Neural progenitor cell (in vitro differentiated cells): ENCODE measurements around the gene ATG5. TPM values are rescaled to one million over a fixed set of nuclear protein-coding genes. Genes with fewer than 3 reads are reported as not detected.

Source experiments
- DNase-seq: peaks from one replicate; pipeline ENCODE4 v3.0.0-alpha.2; 2016; ENCODE audit warnings: low spot score
- H2AFZ ChIP-seq: fragments of 200-600 bp; sonication (generic); replicated peaks from 2 replicates; pipeline ENCODE4 v1.6.1; 2016; ENCODE audit warnings: antibody characterized with exemption
- H3F3A ChIP-seq: fragments of 200-600 bp; sonication (generic); 2 replicates; pipeline ENCODE4 v1.6.1; 2016; ENCODE audit warnings: antibody characterized with exemption, low read depth
- H3K27ac ChIP-seq: fragments of 200-600 bp; sonication (generic); 2 replicates; pipeline ENCODE4 v1.5.1; 2016; ENCODE audit warnings: mild to moderate bottlenecking
- H3K27me3 ChIP-seq: fragments of 200-600 bp; sonication (generic); 2 replicates; pipeline ENCODE4 v1.6.1; 2016; ENCODE audit warnings: mild to moderate bottlenecking, moderate library complexity
- H3K36me3 ChIP-seq: fragments of 200-600 bp; sonication (generic); 2 replicates; pipeline ENCODE4 v1.5.1; 2016
- H3K4me1 ChIP-seq: fragments of 200-600 bp; sonication (generic); 2 replicates; pipeline ENCODE4 v1.6.1; 2016; ENCODE audit warnings: mixed run types
- H3K4me2 ChIP-seq: fragments of 200-600 bp; sonication (generic); 2 replicates; pipeline ENCODE4 v1.6.1; 2016
- H3K4me3 ChIP-seq: fragments of 200-600 bp; sonication (generic); 2 replicates; pipeline ENCODE4 v1.5.1; 2016
- H3K79me2 ChIP-seq: fragments of 200-600 bp; sonication (generic); 2 replicates; pipeline ENCODE4 v1.6.1; 2016; ENCODE audit warnings: low read depth
- H3K9ac ChIP-seq: fragments of 200-600 bp; sonication (generic); 2 replicates; pipeline ENCODE4 v1.6.1; 2016
- H3K9me3 ChIP-seq: fragments of 200-600 bp; sonication (generic); 2 replicates; pipeline ENCODE4 v1.5.1; 2016; ENCODE audit warnings: low read depth
- H4K20me1 ChIP-seq: fragments of 200-600 bp; sonication (generic); 2 replicates; pipeline ENCODE4 v1.6.1; 2016; ENCODE audit warnings: low read depth
- H3K27ac Mint-ChIP-seq: 3 replicates; pipeline ENCODE4 v1.8.0; 2021; ENCODE audit warnings: mixed read lengths
- H3K27me3 Mint-ChIP-seq: 2 replicates; pipeline ENCODE4 v1.8.0; 2022; ENCODE audit warnings: low read depth, mild to moderate bottlenecking, inconsistent platforms, moderate library complexity, mixed read lengths; ENCODE audit not compliant: insufficient read depth
- H3K36me3 Mint-ChIP-seq: 3 replicates; pipeline ENCODE4 v1.8.0; 2021; ENCODE audit warnings: mixed read lengths
- H3K4me1 Mint-ChIP-seq: 3 replicates; pipeline ENCODE4 v1.8.0; 2021; ENCODE audit warnings: mixed read lengths
- H3K4me3 Mint-ChIP-seq: 3 replicates; pipeline ENCODE4 v1.8.0; 2021; ENCODE audit warnings: mild to moderate bottlenecking, moderate library complexity, mixed read lengths
- H3K9me3 Mint-ChIP-seq: 3 replicates; pipeline ENCODE4 v1.8.0; 2020; ENCODE audit warnings: mixed read lengths
- EZH2 ChIP-seq: fragments of 200-600 bp; sonication (generic); IDR thresholded peaks from 2 replicates; pipeline ENCODE4 v1.6.1; 2017; ENCODE audit warnings: antibody characterized with exemption, mild to moderate bottlenecking, moderate library complexity
- EZH2phosphoT487 ChIP-seq: fragments of 200-600 bp; sonication (generic); IDR thresholded peaks from 2 replicates; pipeline ENCODE4 v1.6.1; 2017; ENCODE audit warnings: antibody characterized with exemption
- total RNA-seq: library from RNA; depleted of rRNA; stranded (reverse); fragments of >200 nt; gene quantifications from 2 replicates; pipeline ENCODE4 v1.2.3, GENCODE V29; 2015; ENCODE audit warnings: low replicate concordance
- TF ChIP-seq, protein P1 (sequence below): fragments of 200-600 bp; sonication (generic); IDR thresholded peaks from 2 replicates; pipeline ENCODE4 v1.5.1; 2017; ENCODE audit warnings: antibody characterized with exemption, mild to moderate bottlenecking

ATG5 gene
- total RNA-seq, 1 donor from 2014 or later, result 45.0 TPM

DNA sequence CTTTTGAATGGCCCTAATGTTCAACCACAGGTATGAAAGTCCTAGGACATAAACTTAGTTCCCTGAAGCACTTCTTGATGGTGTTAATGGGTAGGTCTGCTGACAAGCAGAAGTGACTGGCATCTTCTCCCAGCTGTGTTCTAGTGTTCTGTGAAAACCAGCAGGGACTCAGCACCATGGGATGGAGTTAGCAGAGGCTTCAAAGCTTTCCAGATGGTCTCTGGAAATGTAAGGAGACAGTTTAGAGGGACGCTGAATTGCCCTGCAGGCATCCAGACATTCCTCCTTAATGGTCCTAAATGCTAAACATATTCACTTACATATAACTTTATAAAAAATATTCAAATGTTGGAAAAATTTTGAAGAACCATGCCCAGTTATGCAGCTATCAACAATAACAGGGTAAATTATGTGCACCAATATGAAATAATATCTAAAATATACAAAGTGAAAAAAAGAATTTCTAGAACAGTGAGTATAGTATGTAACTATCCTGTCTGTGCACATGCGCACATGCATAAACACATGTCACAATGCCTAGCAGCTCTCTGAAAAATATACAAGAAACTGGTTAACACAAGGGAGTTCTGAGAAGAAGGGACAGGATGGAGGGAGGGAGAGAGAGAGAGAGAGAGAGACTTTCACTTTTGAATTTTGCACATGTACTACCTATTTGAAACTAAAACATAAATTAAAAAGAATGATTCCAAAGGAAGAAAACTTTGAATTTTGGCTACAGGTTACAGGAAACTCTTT is 152.3 kb downstream of the ATG5 start:
- H3K4me2 ChIP-seq, result no peak overlapping the region

DNA sequence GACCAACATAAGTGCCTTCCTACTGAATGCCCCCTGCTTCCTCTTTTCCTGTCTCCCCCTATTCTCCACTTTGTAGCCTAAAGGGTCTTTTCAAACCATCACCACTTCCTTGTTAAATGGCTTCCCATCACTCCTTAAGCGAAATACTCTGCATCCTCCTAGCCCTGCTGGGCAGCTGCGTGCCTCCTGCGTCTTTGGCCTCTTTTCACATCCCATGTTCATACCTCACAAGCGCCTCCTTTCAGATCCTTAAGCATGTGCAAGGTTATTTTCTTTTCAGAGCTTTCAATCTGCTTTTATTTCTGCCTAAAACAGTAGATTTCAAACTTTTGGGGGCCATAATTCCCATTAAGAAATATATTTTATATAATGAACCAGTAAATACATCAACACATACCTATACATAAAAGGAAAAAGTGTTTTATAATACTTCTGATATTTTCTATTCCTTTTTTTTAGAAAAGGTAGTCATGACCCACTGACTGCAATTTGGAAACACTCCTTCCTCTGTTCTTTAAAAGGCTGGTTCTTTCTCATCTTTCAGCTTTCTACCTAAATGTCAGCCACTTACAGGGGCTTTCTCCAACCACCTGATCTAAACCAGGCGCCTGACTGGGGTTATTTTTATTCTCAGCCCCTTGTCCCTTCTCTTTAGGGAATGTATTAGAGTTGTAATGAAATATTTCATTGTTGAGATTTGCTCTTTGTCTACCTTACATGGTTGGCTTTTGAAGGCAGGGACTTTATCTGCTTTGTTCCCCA is 155.3 kb downstream of the ATG5 start:
- H3K27ac ChIP-seq, result no peak overlapping the region
- TF ChIP-seq, protein P1, sequence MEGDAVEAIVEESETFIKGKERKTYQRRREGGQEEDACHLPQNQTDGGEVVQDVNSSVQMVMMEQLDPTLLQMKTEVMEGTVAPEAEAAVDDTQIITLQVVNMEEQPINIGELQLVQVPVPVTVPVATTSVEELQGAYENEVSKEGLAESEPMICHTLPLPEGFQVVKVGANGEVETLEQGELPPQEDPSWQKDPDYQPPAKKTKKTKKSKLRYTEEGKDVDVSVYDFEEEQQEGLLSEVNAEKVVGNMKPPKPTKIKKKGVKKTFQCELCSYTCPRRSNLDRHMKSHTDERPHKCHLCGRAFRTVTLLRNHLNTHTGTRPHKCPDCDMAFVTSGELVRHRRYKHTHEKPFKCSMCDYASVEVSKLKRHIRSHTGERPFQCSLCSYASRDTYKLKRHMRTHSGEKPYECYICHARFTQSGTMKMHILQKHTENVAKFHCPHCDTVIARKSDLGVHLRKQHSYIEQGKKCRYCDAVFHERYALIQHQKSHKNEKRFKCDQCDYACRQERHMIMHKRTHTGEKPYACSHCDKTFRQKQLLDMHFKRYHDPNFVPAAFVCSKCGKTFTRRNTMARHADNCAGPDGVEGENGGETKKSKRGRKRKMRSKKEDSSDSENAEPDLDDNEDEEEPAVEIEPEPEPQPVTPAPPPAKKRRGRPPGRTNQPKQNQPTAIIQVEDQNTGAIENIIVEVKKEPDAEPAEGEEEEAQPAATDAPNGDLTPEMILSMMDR, result no peak
- TF ChIP-seq EZH2phosphoT487, result no peak
- H3K79me2 ChIP-seq, result no peaks in the 10 kb centered on the region
- peaks cover 14% of the 10 kb centered on the region for H3F3A ChIP-seq
- H3K36me3 ChIP-seq, result no peaks in the 10 kb centered on the region
- H3K9ac ChIP-seq, result no peak overlapping the region
- peaks cover 8% of the 10 kb centered on the region for H3K27me3 Mint-ChIP-seq
- no peak for DNase-seq
- no peak overlapping the region for H3K27ac Mint-ChIP-seq
- H3K27me3 ChIP-seq, result no peaks in the 10 kb centered on the region
- H4K20me1 ChIP-seq, result no peaks in the 10 kb centered on the region
- H3K36me3 Mint-ChIP-seq, result no peaks in the 10 kb centered on the region
- H3K4me2 ChIP-seq, result no peak overlapping the region
- no peak overlapping the region for H2AFZ ChIP-seq
- no peaks in the 10 kb centered on the region for H3K9me3 Mint-ChIP-seq
- no peak overlapping the region for H3K4me3 ChIP-seq
- H3K4me3 Mint-ChIP-seq, result no peak overlapping the region
- no peaks in the 10 kb centered on the region for H3K9me3 ChIP-seq
- H3K4me1 ChIP-seq, result peaks cover 35% of the 10 kb centered on the region
- H3K4me1 Mint-ChIP-seq, result peaks cover 10% of the 10 kb centered on the region

More for the DNA sequence above, 152.3 kb downstream of the ATG5 start:
- no peaks in the 10 kb centered on the region for H3F3A ChIP-seq
- peaks cover 3% of the 10 kb centered on the region for H3K27me3 Mint-ChIP-seq
- no peak overlapping the region for H3K9ac ChIP-seq
- TF ChIP-seq, protein P1, result no peak
- no peak for TF ChIP-seq EZH2
- TF ChIP-seq EZH2phosphoT487, result no peak
- H2AFZ ChIP-seq, result no peak overlapping the region
- H3K4me3 Mint-ChIP-seq, result no peak overlapping the region
- no peaks in the 10 kb centered on the region for H4K20me1 ChIP-seq
- no peak overlapping the region for H3K4me3 ChIP-seq
- H3K27me3 ChIP-seq, result no peaks in the 10 kb centered on the region
- no peaks in the 10 kb centered on the region for H3K36me3 Mint-ChIP-seq
- no peaks in the 10 kb centered on the region for H3K79me2 ChIP-seq
- no peaks in the 10 kb centered on the region for H3K9me3 Mint-ChIP-seq
- no peaks in the 10 kb centered on the region for H3K9me3 ChIP-seq
- no peak for DNase-seq
- H3K27ac Mint-ChIP-seq, result no peak overlapping the region
- no peaks in the 10 kb centered on the region for H3K4me1 Mint-ChIP-seq
- peaks cover 21% of the 10 kb centered on the region for H3K4me1 ChIP-seq
- H3K36me3 ChIP-seq, result no peaks in the 10 kb centered on the region
- no peak overlapping the region for H3K27ac ChIP-seq

DNA sequence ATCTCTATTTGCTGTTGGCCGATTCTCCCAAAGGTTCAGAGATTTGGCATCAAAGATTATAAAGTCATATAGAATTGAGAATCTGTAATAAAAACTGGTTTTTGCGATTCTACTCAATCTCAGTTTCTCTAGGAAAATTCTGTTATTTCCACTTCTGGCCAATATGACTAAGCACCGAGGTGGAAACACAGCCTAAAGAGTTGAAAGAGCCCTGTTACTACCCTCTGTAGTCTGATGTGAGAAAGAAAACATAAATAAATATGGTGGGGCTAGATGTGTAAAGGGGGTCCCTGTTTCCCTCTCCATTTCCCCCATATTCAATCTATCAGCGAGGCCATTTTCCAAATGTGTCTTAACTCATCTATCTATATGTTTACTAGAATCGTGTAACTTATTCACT is 156.0 kb downstream of the ATG5 start:
- peaks cover 8% of the 10 kb centered on the region for H3K27me3 Mint-ChIP-seq

More for the DNA sequence above, 156.0 kb downstream of the ATG5 start:
- Mint-ChIP-seq H3K36me3 (no peaks in the 10 kb centered on the region), H3K9me3 (no peaks in the 10 kb centered on the region), H3K4me1 (peaks cover 10% of the 10 kb centered on the region), H3K27ac (no peak overlapping the region), H3K4me3 (no peak overlapping the region)
- Histone ChIP-seq H3K4me2 (no peak overlapping the region), H2AFZ (no peak overlapping the region), H3K27me3 (no peaks in the 10 kb centered on the region), H3K27ac (no peak overlapping the region), H3K4me3 (no peak overlapping the region), H3K4me1 (peaks cover 35% of the 10 kb centered on the region), H3K79me2 (no peaks in the 10 kb centered on the region), H3K36me3 (no peaks in the 10 kb centered on the region), H3K9me3 (no peaks in the 10 kb centered on the region), H4K20me1 (no peaks in the 10 kb centered on the region), H3F3A (peaks cover 14% of the 10 kb centered on the region), H3K9ac (no peak overlapping the region)
- DNase-seq, result no peak
- TF ChIP-seq, protein P1, result no peak
- TF ChIP-seq EZH2 (no peak), EZH2phosphoT487 (no peak)
